HCT116 (cell line): ENCODE results near the gene MORN4. TPM values are rescaled to one million over a fixed set of nuclear protein-coding genes. Genes with fewer than 3 reads are reported as not detected.

ENCODE experiments used
- ATAC-seq: fragments of 200-7000 bp; cut with Tn5 transposase; 2 replicates; pipeline ENCODE4 v1.9.1; 2020; ENCODE audit warnings: mild to moderate bottlenecking, moderate library complexity
- BruUV-seq: library from RNA; stranded (reverse); fragments of 400-500 nt; replicated peaks from 2 replicates; lab custom pipeline; 2021; lab: Mats Ljungman, UMichigan
- CTCF ChIA-PET: fragments of 300-600 bp; sonication (Branson Sonifier 250); formaldehyde crosslinking; loops from one replicate; lab custom pipeline; 2021; ENCODE audit warnings: antibody characterized with exemption; lab: Charles Lee
- POLR2A ChIA-PET: fragments of 300-600, 350-600 bp; sonication (Branson Sonifier 250); formaldehyde crosslinking; loops from one replicate; lab custom pipeline; 2021; ENCODE audit warnings: antibody characterized with exemption; lab: Charles Lee
- RAD21 ChIA-PET, 2 experiments: fragments of 300-600 bp; sonication (Branson Sonifier 250); formaldehyde crosslinking; loops; one replicate each; lab custom pipeline; 2023; ENCODE audit warnings: low total read pairs in 2 of 2; ENCODE audit not compliant: uncharacterized antibody in 2 of 2, unreplicated experiment in 2 of 2, low non-redundant PET in 1 of 2; lab: Charles Lee
- DNase-seq: peaks from one replicate; pipeline ENCODE4 v3.0.0-alpha.2; 2010; ENCODE audit warnings: low read depth, low spot score
- H2AFZ ChIP-seq: fragments of 200-600 bp; shearing (Covaris generic), sonication (generic); 2 replicates; pipeline ENCODE4 v1.6.1; 2017; ENCODE audit warnings: low read depth, mixed run types, mixed read lengths, antibody characterized with exemption, low read length; ENCODE audit not compliant: poor library complexity, severe bottlenecking
- H3K27ac ChIP-seq: 2 replicates; pipeline ENCODE4 v1.5.1; 2012; ENCODE audit warnings: low read depth, low read length
- H3K27me3 ChIP-seq: fragments of 200-600 bp; sonication (generic); 2 replicates; pipeline ENCODE4 v1.6.1; 2016; ENCODE audit warnings: mixed run types, low read length, mixed read lengths; ENCODE audit not compliant: insufficient read depth
- H3K36me3 ChIP-seq, 2 experiments: fragments of 200-500 bp in 1 of 2; fragments of 200-600 bp in 1 of 2; sonication (Bioruptor generic) in 1 of 2; sonication (generic) in 1 of 2; 2 replicates each; pipeline versions ENCODE4 v1.5.1 to v1.6.1; 2014 to 2016; ENCODE audit warnings: low read length in 2 of 2, inconsistent platforms in 1 of 2, mixed read lengths in 1 of 2, mixed run types in 1 of 2; ENCODE audit not compliant: insufficient read depth in 2 of 2, control insufficient read depth in 1 of 2
- H3K4me1 ChIP-seq, 2 experiments: fragments of 200-600 bp in 1 of 2; sonication (generic) in 1 of 2; 2 replicates each; pipeline versions ENCODE4 v1.5.1 to v1.6.1; 2012 to 2017; ENCODE audit warnings: low read length in 2 of 2, inconsistent platforms in 1 of 2, mild to moderate bottlenecking in 1 of 2, mixed read lengths in 1 of 2, mixed run types in 1 of 2, moderate library complexity in 1 of 2; ENCODE audit not compliant: insufficient read depth in 2 of 2, control insufficient read depth in 1 of 2
- H3K4me2 ChIP-seq: fragments of 200-600 bp; sonication (generic); 2 replicates; pipeline ENCODE4 v1.6.1; 2017; ENCODE audit warnings: mixed run types, low read length, mixed read lengths
- H3K4me3 ChIP-seq, 2 experiments: fragments of 200-600 bp in 1 of 2; sonication (generic) in 1 of 2; replicated peaks in 1 of 2; 2 replicates each; pipeline ENCODE4 v1.5.1; 2011 to 2016; ENCODE audit warnings: low read length in 2 of 2, control low read depth in 1 of 2, low read depth in 1 of 2, mild to moderate bottlenecking in 1 of 2, mixed read lengths in 1 of 2, mixed run types in 1 of 2
- H3K79me2 ChIP-seq: fragments of 200-600 bp; sonication (generic); 2 replicates; pipeline ENCODE4 v1.6.1; 2017; ENCODE audit warnings: mild to moderate bottlenecking, mixed run types, low read length, moderate library complexity, mixed read lengths; ENCODE audit not compliant: insufficient read depth
- H3K9ac ChIP-seq: fragments of 200-600 bp; sonication (generic); 2 replicates; pipeline ENCODE4 v1.6.1; 2016; ENCODE audit warnings: low read length, mixed read lengths
- H3K9me2 ChIP-seq: fragments of 200-600 bp; sonication (generic), shearing (Covaris generic); 2 replicates; pipeline ENCODE4 v1.6.1; 2017; ENCODE audit warnings: mixed run types, mild to moderate bottlenecking, moderate library complexity; ENCODE audit not compliant: insufficient read depth
- H3K9me3 ChIP-seq, 2 experiments: fragments of 200-500 bp in 1 of 2; fragments of 200-600 bp in 1 of 2; sonication (Bioruptor generic) in 1 of 2; sonication (generic) in 1 of 2; 2 replicates each; pipeline ENCODE4 v1.6.1; 2014 to 2017; ENCODE audit warnings: low read length in 2 of 2, mixed read lengths in 2 of 2, inconsistent platforms in 1 of 2, low read depth in 1 of 2, mild to moderate bottlenecking in 1 of 2, mixed run types in 1 of 2, moderate library complexity in 1 of 2; ENCODE audit not compliant: control insufficient read depth in 1 of 2, insufficient read depth in 1 of 2
- H4K20me1 ChIP-seq: fragments of 200-600 bp; sonication (generic), shearing (Covaris generic); 2 replicates; pipeline ENCODE4 v1.6.1; 2017; ENCODE audit warnings: mixed run types, mild to moderate bottlenecking, moderate library complexity; ENCODE audit not compliant: insufficient read depth
- ZFX ChIP-seq: fragments of 450-650 bp; IDR thresholded peaks from 2 replicates; pipeline ENCODE4 v1.6.1; 2017
- ZNF274 ChIP-seq: fragments of 200-500 bp; sonication (Bioruptor generic); IDR thresholded peaks from 2 replicates; pipeline ENCODE4 v1.6.1; 2014; ENCODE audit warnings: mild to moderate bottlenecking, low read depth, low read length, inconsistent platforms
- intact Hi-C: fragments of 100-400 bp; cut with micrococcal nuclease; formaldehyde crosslinking; loops from 2 replicates; pipeline ENCODE4 v1.10.0; 2022
- total RNA-seq: library from RNA; stranded (reverse); gene quantifications from one replicate; pipeline ENCODE4 v1.2.1, GENCODE V29; 2021; ENCODE audit not compliant: unreplicated experiment

Gene MORN4
- total RNA-seq, 1 experiment from 2014 or later, result 8.0 TPM

DNA sequence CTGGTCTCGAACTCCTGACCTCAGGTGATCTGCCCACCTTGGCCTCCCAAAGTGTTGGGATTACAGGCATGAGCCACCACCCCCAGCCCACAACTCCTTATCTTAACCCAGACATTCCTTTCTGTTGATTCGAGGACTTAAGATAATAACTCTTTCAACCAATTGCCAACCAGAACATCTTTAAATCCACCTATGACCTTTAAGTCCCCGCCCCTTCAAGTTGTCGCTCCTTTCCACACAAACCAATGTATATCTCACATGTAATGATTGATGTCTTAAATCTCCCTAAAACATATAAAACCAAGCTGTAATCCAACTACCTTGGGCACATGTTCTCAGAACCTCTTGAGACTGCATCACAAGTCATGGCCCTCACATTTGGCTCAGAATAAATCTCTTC, 68.5 kb downstream of the MORN4 start:
- Histone ChIP-seq H2AFZ (no peak overlapping the region), H3K4me2 (no peak overlapping the region), H3K9me2 (no peaks in the 10 kb centered on the region), H3K27me3 (no peaks in the 10 kb centered on the region), H3K4me1 (no peaks in the 10 kb centered on the region), H3K79me2 (no peaks in the 10 kb centered on the region), H4K20me1 (no peaks in the 10 kb centered on the region), H3K27ac (no peak overlapping the region), H3K36me3 (no peaks in the 10 kb centered on the region), H3K9me3 (peaks cover 0 to 15% of the 10 kb centered on the region in 2 experiments; a peak in 1 of 4 replicates), H3K9ac (no peak overlapping the region), H3K4me3 (no peak overlapping the region)
- DNase-seq (no peak), ATAC-seq (no peak)
- ChIA-PET POLR2A (no interaction called here), RAD21 (no interaction called here), CTCF (interaction anchor here (1.6 kb wide), 1 partner anchor 30 kb away, joined by 4 read pairs; no protein-coding TSS in a partner anchor)
- intact Hi-C loops, result no loop called here
- TF ChIP-seq ZFX (no peak), ZNF274 (no peak)
- no TSS peak for BruUV-seq

Other genes starting within 250 kb of the MORN4 start
- gene RRP12, start 232.2 kb downstream of the MORN4 start, total RNA-seq, result 67.0 TPM
- gene PGAM1, start 207.3 kb downstream of the MORN4 start, total RNA-seq, result 497 TPM
- 38.9 TPM for gene EXOSC1, start 187.5 kb downstream of the MORN4 start, total RNA-seq
- 34.0 TPM for gene ZDHHC16, start 187.3 kb downstream of the MORN4 start, total RNA-seq
- gene MMS19, start 135.1 kb downstream of the MORN4 start, total RNA-seq, result 101 TPM
- 12.8 TPM for gene UBTD1, start 134.6 kb downstream of the MORN4 start, total RNA-seq
- 0.15 TPM for gene ANKRD2, start 60.7 kb downstream of the MORN4 start, total RNA-seq
- gene HOGA1, start 49.1 kb downstream of the MORN4 start, total RNA-seq, result 1.6 TPM
- gene C10orf62, start 43.8 kb downstream of the MORN4 start, total RNA-seq, result 0.32 TPM
- 20.0 TPM for gene PI4K2A, start 7.2 kb upstream of the MORN4 start, total RNA-seq
- gene AVPI1, start 53.7 kb upstream of the MORN4 start, total RNA-seq, result 26.7 TPM
- 36.1 TPM for gene MARVELD1, start 80.2 kb upstream of the MORN4 start, total RNA-seq
- gene ZFYVE27, start 103.6 kb upstream of the MORN4 start, total RNA-seq, result 28.4 TPM
- gene SFRP5, start 138.5 kb upstream of the MORN4 start, total RNA-seq, result not detected
- 1.0 TPM for gene GOLGA7B, start 216.3 kb upstream of the MORN4 start, total RNA-seq